ENCODE results near the gene MMAB. TPM values are rescaled to one million over a fixed set of nuclear protein-coding genes. Genes with fewer than 3 reads are reported as not detected.

MMAB gene
- total and polyA plus RNA-seq, 2 donors (not counting 3 experiments of a cell fraction or from before 2014, with no cell fraction given), result 39.1 to 46.0 TPM

GRCh38 chr12:109554761-109555160 lies 18.5 kb downstream of the MMAB start:
- dilution Hi-C loops (cut with MboI; ENCODE audit: extremely low pct_ligation_motif_present, low sequenced_read_pairs), result no loop called here
- Histone ChIP-seq H3K9me3 (replicated peaks; ENCODE audit: control insufficient read depth, insufficient read depth, low read length) (no peaks in the 10 kb centered on the region), H3K36me3 (ENCODE audit: control insufficient read depth in 2 of 2, extremely low read depth in 1 of 2, insufficient read depth in 2 of 2, low read length in 2 of 2) (no peaks in the 10 kb centered on the region), H3K79me2 (ENCODE audit: control insufficient read depth, insufficient read depth, low read length) (no peaks in the 10 kb centered on the region), H4K20me1 (replicated peaks; ENCODE audit: control insufficient read depth, extremely low read depth, insufficient read depth, low read length) (no peaks in the 10 kb centered on the region), H2AFZ (ENCODE audit: low read depth, low read length) (no peak overlapping the region), H3K27ac (ENCODE audit: insufficient read depth, low read depth, low read length) (no peak overlapping the region), H3K9ac (replicated peaks; ENCODE audit: extremely low read depth, insufficient read depth, low read length) (no peak overlapping the region), H3K27me3 (ENCODE audit: control insufficient read depth in 2 of 2, insufficient read depth in 2 of 2, low read length in 2 of 2) (peaks cover 0 to 2% of the 10 kb centered on the region in 2 experiments), H3K9me1 (replicated peaks; ENCODE audit: control insufficient read depth, extremely low read depth, insufficient read depth, low read length) (no peaks in the 10 kb centered on the region), H3K4me3 (replicated peaks in 1 of 3; ENCODE audit: insufficient read depth in 1 of 3, low read depth in 1 of 3, low read length in 3 of 3) (no peak overlapping the region), H3K4me1 (ENCODE audit: control insufficient read depth, extremely low read depth, insufficient read depth, low read length) (no peaks in the 10 kb centered on the region), H3K4me2 (ENCODE audit: insufficient read depth, low read length) (no peak overlapping the region)
- FAIRE-seq (no peak), DNase-seq (ENCODE audit: low read depth, low spot score) (no peak)
- ChIA-PET POLR2A (interaction anchor here (0.6 kb wide), 1 partner anchor 421 kb away, joined by 3 read pairs; no protein-coding TSS in a partner anchor), CTCF (interaction anchor here (0.6 to 1.1 kb wide), 2 partner anchors 11 to 220 kb away, joined by 3 read pairs; no protein-coding TSS in a partner anchor)
- BruUV-seq (replicated peaks), result no TSS peak
- intact Hi-C loops (cut with micrococcal nuclease), result no loop called here
- no peak for TF ChIP-seq GATA2 (IDR thresholded peaks at IDR 0.05; ENCODE audit: insufficient read depth, insufficient read length, low read depth, low read length)
- no peak for TF ChIP-seq MYC (IDR thresholded peaks at IDR 0.05; ENCODE audit: low read depth, low read length)
- TF ChIP-seq, protein P1, sequence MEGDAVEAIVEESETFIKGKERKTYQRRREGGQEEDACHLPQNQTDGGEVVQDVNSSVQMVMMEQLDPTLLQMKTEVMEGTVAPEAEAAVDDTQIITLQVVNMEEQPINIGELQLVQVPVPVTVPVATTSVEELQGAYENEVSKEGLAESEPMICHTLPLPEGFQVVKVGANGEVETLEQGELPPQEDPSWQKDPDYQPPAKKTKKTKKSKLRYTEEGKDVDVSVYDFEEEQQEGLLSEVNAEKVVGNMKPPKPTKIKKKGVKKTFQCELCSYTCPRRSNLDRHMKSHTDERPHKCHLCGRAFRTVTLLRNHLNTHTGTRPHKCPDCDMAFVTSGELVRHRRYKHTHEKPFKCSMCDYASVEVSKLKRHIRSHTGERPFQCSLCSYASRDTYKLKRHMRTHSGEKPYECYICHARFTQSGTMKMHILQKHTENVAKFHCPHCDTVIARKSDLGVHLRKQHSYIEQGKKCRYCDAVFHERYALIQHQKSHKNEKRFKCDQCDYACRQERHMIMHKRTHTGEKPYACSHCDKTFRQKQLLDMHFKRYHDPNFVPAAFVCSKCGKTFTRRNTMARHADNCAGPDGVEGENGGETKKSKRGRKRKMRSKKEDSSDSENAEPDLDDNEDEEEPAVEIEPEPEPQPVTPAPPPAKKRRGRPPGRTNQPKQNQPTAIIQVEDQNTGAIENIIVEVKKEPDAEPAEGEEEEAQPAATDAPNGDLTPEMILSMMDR (IDR thresholded peaks at IDR 0.05; ENCODE audit: extremely low read depth in 1 of 2, insufficient read depth in 1 of 2, low read depth in 1 of 2, low read length in 2 of 2), result no peak
- TF ChIP-seq POLR2AphosphoS5 (IDR thresholded peaks at IDR 0.05; ENCODE audit: insufficient read depth, low read depth, low read length), result no peak
- no peak for TF ChIP-seq MAX (IDR thresholded peaks at IDR 0.05; ENCODE audit: insufficient read depth, insufficient read length)
- TF ChIP-seq EZH2 (IDR thresholded peaks at IDR 0.05; ENCODE audit: borderline replicate concordance, low read depth, low read length, severe bottlenecking), result no peak
- TF ChIP-seq JUN (IDR thresholded peaks at IDR 0.05; ENCODE audit: borderline replicate concordance, insufficient read depth, insufficient read length, low read depth), result no peak
- TF ChIP-seq POLR2A (IDR thresholded peaks at IDR 0.05; ENCODE audit: low read depth, low read length), result no peak
- no peak for TF ChIP-seq FOS (IDR thresholded peaks at IDR 0.05; ENCODE audit: borderline replicate concordance, insufficient read depth, low read length)

Data from endothelial cell of umbilical vein (primary cell).